ENCODE results near the gene RUBCNL.

Gene RUBCNL

GRCh38 chr13:46343279-46343994, 43.6 kb downstream of the RUBCNL start:
- Histone ChIP-seq H3K4me2 (ENCODE audit: low read depth, low read length) (no peak overlapping the region), H3K27me3 (replicated peaks; ENCODE audit: insufficient read depth, low read length) (no peaks in the 10 kb centered on the region), H3K36me3 (replicated peaks; ENCODE audit: insufficient read depth, low read length) (no peaks in the 10 kb centered on the region), H3K79me2 (ENCODE audit: low read length) (no peaks in the 10 kb centered on the region), H3K9ac (ENCODE audit: low read length) (no peak overlapping the region), H3K4me1 (ENCODE audit: low read length) (no peaks in the 10 kb centered on the region), H3K9me2 (replicated peaks; ENCODE audit: insufficient read depth, low read length) (no peaks in the 10 kb centered on the region), H4K20me1 (ENCODE audit: insufficient read depth, low read length) (no peaks in the 10 kb centered on the region), H3K9me3 (replicated peaks; ENCODE audit: insufficient read depth, low read length) (no peaks in the 10 kb centered on the region), H3K27ac (ENCODE audit: low read length) (no peak overlapping the region), H3F3A (ENCODE audit: insufficient read depth, low read length) (no peaks in the 10 kb centered on the region), H3K4me3 (ENCODE audit: low read length) (no peak overlapping the region), H2AFZ (ENCODE audit: low read length) (no peak overlapping the region)
- no peak for DNase-seq
- TF ChIP-seq EZH2 (optimal IDR thresholded peaks at IDR 0.05; ENCODE audit: low read depth, low read length) (no peak), EZH2phosphoT487 (IDR thresholded peaks at IDR 0.05; ENCODE audit: low read length) (no peak)
- TF ChIP-seq, protein P1, sequence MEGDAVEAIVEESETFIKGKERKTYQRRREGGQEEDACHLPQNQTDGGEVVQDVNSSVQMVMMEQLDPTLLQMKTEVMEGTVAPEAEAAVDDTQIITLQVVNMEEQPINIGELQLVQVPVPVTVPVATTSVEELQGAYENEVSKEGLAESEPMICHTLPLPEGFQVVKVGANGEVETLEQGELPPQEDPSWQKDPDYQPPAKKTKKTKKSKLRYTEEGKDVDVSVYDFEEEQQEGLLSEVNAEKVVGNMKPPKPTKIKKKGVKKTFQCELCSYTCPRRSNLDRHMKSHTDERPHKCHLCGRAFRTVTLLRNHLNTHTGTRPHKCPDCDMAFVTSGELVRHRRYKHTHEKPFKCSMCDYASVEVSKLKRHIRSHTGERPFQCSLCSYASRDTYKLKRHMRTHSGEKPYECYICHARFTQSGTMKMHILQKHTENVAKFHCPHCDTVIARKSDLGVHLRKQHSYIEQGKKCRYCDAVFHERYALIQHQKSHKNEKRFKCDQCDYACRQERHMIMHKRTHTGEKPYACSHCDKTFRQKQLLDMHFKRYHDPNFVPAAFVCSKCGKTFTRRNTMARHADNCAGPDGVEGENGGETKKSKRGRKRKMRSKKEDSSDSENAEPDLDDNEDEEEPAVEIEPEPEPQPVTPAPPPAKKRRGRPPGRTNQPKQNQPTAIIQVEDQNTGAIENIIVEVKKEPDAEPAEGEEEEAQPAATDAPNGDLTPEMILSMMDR (IDR thresholded peaks at IDR 0.05; ENCODE audit: low read length), result no peak

- H3K4me1 ChIP-seq (ENCODE audit: low read length), result no peaks in the 10 kb centered on the region
These were observed 44.5 kb downstream of the RUBCNL start for GRCh38 chr13:46342538-46342937.

DNA sequence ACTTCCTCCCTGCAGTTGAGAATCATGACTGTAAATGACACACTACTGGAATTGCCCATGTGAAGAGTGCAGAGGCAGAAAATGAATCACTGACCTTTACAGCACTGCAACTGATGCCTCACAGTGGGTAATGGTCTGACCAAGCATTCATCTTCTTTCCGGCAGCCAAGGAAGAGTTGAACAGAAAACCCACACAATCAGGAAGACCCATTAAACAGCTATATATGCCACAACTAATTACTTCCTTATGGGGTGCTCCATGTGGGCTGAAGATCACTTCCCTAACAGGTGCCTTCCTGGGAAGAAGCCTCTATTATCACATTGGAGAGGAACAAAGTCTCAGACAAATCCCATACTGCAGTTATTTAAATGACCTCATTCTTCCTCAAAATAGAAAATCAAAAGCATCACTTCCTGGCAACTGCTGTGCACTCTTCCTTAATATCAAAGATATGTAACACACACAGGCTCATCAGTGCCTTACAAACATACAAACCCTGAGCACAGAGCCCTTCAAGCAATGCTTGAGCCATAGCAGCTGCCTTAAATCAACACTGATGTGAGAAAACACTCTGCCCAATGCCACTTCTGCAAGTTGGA, 45.8 kb downstream of the RUBCNL start:
- DNase-seq, result no peak
- Histone ChIP-seq H3K36me3 (replicated peaks; ENCODE audit: insufficient read depth, low read length) (no peaks in the 10 kb centered on the region), H3K9me2 (replicated peaks; ENCODE audit: insufficient read depth, low read length) (no peaks in the 10 kb centered on the region), H3K9ac (ENCODE audit: low read length) (no peak overlapping the region), H3K79me2 (ENCODE audit: low read length) (no peaks in the 10 kb centered on the region), H3F3A (ENCODE audit: insufficient read depth, low read length) (no peaks in the 10 kb centered on the region), H3K4me1 (ENCODE audit: low read length) (no peaks in the 10 kb centered on the region), H3K27ac (ENCODE audit: low read length) (no peak overlapping the region), H3K27me3 (replicated peaks; ENCODE audit: insufficient read depth, low read length) (no peaks in the 10 kb centered on the region), H3K4me2 (ENCODE audit: low read depth, low read length) (no peak overlapping the region), H2AFZ (ENCODE audit: low read length) (no peak overlapping the region), H3K4me3 (ENCODE audit: low read length) (no peak overlapping the region), H3K9me3 (replicated peaks; ENCODE audit: insufficient read depth, low read length) (no peaks in the 10 kb centered on the region), H4K20me1 (ENCODE audit: insufficient read depth, low read length) (no peaks in the 10 kb centered on the region)
- TF ChIP-seq EZH2phosphoT487 (IDR thresholded peaks at IDR 0.05; ENCODE audit: low read length) (no peak), EZH2 (optimal IDR thresholded peaks at IDR 0.05; ENCODE audit: low read depth, low read length) (no peak)
- TF ChIP-seq, protein P1 (IDR thresholded peaks at IDR 0.05; ENCODE audit: low read length), result no peak

More at GRCh38 chr13:46342538-46342937, 44.5 kb downstream of the RUBCNL start:
- Histone ChIP-seq H3K9ac (ENCODE audit: low read length) (no peak overlapping the region), H3K79me2 (ENCODE audit: low read length) (no peaks in the 10 kb centered on the region), H3K36me3 (replicated peaks; ENCODE audit: insufficient read depth, low read length) (no peaks in the 10 kb centered on the region), H4K20me1 (ENCODE audit: insufficient read depth, low read length) (no peaks in the 10 kb centered on the region), H3K27ac (ENCODE audit: low read length) (no peak overlapping the region), H3F3A (ENCODE audit: insufficient read depth, low read length) (no peaks in the 10 kb centered on the region), H3K9me2 (replicated peaks; ENCODE audit: insufficient read depth, low read length) (no peaks in the 10 kb centered on the region), H2AFZ (ENCODE audit: low read length) (no peak overlapping the region), H3K4me3 (ENCODE audit: low read length) (no peak overlapping the region), H3K9me3 (replicated peaks; ENCODE audit: insufficient read depth, low read length) (no peaks in the 10 kb centered on the region), H3K4me2 (ENCODE audit: low read depth, low read length) (no peak overlapping the region), H3K27me3 (replicated peaks; ENCODE audit: insufficient read depth, low read length) (no peaks in the 10 kb centered on the region)
- TF ChIP-seq EZH2 (optimal IDR thresholded peaks at IDR 0.05; ENCODE audit: low read depth, low read length), result no peak
- TF ChIP-seq, protein P1 (IDR thresholded peaks at IDR 0.05; ENCODE audit: low read length), result no peak
- DNase-seq, result no peak
